ENCODE results near the gene RLF.

Gene RLF

DNA sequence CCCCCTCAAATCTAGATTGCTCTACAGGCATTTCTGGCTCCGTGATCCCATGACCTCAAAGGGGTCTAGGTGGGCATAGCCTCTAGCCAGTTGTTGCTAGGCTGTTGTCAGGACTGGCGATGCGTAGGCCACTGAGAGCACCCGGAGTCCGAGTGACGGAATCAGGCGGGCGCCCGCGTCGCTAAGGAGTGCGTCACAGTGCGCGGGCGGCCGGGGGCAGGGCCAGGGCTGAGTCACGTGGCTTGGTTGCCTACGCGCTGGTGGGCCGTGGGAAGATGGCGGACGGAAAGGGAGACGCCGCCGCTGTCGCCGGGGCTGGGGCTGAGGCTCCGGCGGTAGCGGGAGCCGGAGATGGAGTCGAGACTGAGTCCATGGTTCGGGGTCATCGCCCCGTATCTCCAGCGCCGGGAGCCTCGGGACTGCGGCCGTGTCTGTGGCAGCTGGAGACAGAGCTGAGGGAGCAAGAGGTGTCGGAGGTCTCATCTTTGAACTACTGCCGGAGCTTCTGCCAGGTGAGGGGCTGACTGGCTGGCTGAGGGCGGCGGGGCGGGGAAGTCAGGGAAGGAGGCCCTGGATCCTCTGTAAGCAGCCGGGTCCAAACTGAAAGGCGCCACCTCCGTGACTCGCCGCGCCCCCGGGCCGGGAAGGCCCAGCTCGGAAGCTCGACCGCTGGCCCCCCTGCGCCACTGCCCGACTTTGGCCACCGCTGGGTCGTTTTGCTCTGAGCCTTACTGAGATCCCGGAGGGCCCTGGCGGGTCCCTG, at the start of gene RLF:
TSS of gene RLF (plus strand) at position 263 of the 763 bp plus-strand sequence. CDS start at position 276, 13 bp downstream.
- peak; percentile 95 for DNase-seq

- DNase-seq, result no peak
Observed at GRCh38 chr1:40114400-40114799, 46.8 kb upstream of the RLF start.

- DNase-seq, result no peak
Observed at GRCh38 chr1:40120128-40120527, 41.1 kb upstream of the RLF start.

DNA sequence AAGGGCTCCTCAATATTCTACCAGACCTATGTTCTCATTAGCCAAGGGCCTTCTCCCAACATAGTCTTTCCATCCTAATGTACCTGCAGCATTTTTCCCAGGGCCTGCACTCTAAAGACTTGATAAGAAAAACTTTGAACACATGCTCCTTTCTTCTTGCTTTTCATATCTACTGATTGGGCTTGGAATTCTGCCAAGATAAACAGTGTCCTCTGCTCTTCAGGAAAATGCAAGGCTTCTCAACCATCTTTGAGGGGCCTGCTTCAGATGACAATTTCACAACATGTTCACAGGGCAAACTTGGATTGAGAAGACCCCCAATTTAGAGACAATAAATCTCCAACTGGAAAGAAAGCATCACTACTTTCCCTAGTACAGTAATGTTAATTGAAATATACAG, 38.3 kb upstream of the RLF start:
- no peak for DNase-seq

GRCh38 chr1:40130892-40131291, 30.3 kb upstream of the RLF start:
- no peak for DNase-seq

DNA sequence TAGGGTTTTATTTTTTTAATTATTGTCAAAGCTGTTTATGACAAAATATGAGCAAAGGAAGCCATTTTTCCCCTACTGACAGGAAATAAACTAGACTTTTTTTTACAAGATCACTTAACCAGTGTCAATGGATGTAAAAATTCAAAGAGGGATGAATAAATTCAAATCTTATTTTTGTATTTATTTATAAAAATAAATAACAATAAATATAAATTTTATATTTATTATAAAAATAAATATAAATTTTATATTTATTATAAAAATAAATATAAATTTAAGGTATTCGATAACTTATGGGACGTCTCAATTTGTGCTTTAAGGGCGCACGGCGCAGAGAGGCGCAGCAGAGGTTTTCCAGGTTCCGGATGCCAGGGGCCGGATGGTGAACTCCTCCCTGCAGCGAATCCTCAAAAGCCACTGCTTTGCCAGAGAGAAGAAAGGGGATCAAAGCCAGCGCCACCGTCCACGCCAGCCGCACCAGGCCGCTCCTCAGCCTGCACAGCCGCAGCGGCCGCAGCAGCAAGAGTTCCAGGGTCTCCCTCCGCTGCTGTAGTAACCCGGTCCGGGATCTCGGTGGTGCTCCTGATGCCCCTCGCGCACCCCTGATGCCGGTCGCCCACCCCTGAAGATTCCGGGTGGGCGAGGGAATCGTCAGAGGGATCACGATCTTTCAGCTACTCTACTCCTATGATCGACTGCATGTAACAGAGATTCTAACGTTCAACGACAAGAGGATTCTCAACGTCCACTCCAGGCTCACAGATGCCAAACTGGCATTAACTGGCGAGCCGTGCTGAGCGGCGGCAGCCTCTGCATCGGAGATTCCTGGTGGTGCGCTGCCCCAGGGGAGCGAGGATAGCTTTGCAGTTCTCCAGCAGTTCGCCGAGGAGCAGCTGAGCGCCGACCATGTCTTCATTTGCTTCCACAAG, 28.5 kb upstream of the RLF start:
- DNase-seq, result no peak

DNA sequence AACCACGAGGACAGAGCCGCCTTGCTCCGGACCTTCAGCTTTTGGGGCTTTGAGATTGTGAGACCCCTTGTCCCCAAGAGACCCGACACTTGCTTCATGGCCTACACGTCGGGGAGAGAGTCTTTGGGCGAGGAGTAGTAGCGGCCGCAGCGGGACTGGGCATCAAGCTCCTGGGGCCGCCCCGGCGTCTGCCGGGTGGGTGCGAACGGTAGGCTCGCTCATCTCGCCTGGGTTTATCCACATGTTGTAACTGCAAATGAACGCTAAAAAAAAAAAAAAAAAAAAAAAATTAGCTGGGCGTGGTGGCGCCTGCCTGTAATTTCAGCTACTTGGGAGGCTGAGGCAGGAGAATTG, 27.9 kb upstream of the RLF start:
- DNase-seq, result no peak

GRCh38 chr1:40133839-40134238, 27.3 kb upstream of the RLF start:
- no peak for DNase-seq

GRCh38 chr1:40140211-40140973, 20.8 kb upstream of the RLF start:
- DNase-seq, result peak; percentile 33

DNA sequence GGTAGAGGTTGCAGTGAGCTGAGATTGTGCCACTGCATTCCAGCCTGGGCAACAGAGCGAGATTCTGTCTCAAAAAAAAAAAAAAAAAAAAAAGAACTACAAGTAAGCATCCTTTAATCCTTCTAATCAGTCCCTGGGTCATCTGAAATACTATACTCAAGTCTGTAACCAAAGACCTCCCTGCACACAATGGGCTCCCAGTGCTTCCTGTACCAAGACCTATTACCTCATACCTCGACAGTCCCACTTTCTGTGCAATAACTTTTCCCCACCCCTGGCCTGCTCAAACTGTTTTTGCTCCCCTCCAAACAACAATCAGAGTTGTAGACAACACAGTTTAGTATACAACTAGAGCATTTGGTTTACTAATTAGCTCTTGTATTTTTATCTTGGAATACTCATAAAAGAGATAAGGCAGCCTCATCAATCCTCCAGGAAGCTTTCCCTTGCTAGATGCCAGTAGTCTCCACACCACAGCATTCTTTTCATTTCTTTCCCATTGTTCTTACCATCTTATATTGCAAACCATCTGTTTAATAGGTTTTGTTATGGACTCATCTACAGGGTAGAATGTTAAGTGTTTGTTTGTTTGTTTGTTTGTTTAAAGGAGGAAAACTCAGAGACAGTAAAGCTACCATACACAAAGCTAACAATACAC, 19.2 kb upstream of the RLF start:
- no peak for DNase-seq

- peak; percentile 64 for DNase-seq
Observed at GRCh38 chr1:40143891-40144575, 17.2 kb upstream of the RLF start.

DNA sequence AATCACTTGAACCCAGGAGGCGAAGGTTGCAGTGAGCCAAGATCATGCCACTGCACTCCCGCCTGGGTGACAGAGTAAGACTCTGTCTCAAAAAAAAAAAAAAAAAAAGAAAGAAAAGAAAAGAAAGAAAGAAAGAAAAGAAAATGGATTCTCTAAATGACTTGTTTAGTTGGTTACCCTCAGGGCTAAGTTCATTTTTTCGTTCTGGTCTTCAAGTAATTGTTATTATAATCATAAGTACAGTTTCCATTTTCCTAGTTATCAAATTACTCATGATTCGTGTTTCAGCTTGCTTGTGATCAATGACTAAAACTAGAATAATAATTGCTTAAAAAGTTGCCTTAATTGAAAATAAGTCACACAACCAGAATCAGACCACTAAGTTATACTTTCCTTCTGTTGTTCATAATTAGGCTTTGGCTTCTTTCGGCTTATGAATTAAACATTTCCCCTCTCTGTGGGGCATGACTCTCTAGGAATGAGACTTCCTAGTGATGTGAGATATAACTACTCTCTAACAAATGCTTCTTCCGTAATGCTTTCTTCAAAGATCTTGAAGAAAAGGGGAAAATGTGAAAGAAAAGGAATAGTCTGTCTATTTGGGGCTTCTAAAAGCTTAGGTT, 9.6 kb upstream of the RLF start:
- DNase-seq, result no peak

GRCh38 chr1:40153073-40153770, 8.0 kb upstream of the RLF start:
- DNase-seq, result peak; percentile 51

GRCh38 chr1:40155135-40155534, 6.1 kb upstream of the RLF start:
- DNase-seq, result no peak

- no peak for DNase-seq
Observed at GRCh38 chr1:40155910-40156309, 5.3 kb upstream of the RLF start.

- DNase-seq, result no peak
Observed at GRCh38 chr1:40160806-40161124, 422 bp upstream of the RLF start.

DNA sequence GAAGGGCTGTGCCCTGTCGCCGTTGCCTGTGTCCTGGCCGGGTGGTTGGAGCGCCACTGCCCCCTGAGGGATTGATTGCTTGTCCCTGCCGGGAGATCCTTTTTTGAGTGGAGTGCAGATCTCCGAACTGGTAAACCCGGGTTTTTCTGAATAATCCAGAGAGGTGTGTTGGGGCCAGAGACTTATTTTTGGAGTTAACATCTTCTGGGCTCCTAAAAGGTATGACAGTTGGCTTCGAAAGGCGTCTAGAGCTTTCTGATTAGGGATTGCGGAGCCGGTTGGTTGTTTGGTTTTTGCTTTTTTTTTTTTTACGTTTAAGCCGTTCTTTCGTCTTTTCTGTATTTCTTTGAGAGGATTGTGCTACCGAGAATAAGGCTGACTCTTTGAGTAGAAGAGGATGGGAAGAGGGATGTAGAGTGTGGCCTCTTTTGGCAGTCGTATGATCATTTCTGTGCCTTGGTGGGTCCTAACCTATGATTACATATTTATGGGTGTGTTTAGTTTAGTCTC, 756 bp downstream of the RLF start:
- no peak for DNase-seq

GRCh38 chr1:40162753-40163441, 1.7 kb downstream of the RLF start:
- DNase-seq, result peak; percentile 37

GRCh38 chr1:40167317-40167716, 6.1 kb downstream of the RLF start:
- DNase-seq, result no peak

GRCh38 chr1:40171036-40171435, 9.8 kb downstream of the RLF start:
- DNase-seq, result no peak

Data from fibroblast of skin of right biceps (primary cell).